SK-N-SH treated with all-trans-retinoic acid at 6 μM for 48 hours (cell line): ENCODE data around the gene MDC1.
"Not testable (repeated sequence)": the region's sequence is repeated elsewhere in the genome, so short reads cannot be mapped to it uniquely, and the experiment has no call there.

ENCODE experiments used
- BACH2 ChIP-seq: fragments of 250-450 bp; sonication (Bioruptor Pico); IDR thresholded peaks from 2 replicates; pipeline ENCODE4 v1.9.0; 2021; ENCODE audit warnings: mild to moderate bottlenecking, borderline replicate concordance
- CREB5 ChIP-seq: fragments of 250-450 bp; sonication (Bioruptor Pico); IDR thresholded peaks from 2 replicates; pipeline ENCODE4 v1.5.1; 2020; ENCODE audit warnings: low read depth, mild to moderate bottlenecking, moderate library complexity
- PATZ1 ChIP-seq: fragments of 250-450 bp; sonication (Bioruptor Pico); IDR thresholded peaks from 2 replicates; pipeline ENCODE4 v1.8.0; 2020; ENCODE audit warnings: mild to moderate bottlenecking, moderate library complexity, borderline replicate concordance
- PPARA ChIP-seq: fragments of 250-450 bp; sonication (Bioruptor Pico); IDR thresholded peaks from 2 replicates; pipeline ENCODE4 v1.5.0; 2020; ENCODE audit warnings: mild to moderate bottlenecking, borderline replicate concordance
- ZC3H10 ChIP-seq: fragments of 250-450 bp; sonication (Bioruptor Pico); IDR thresholded peaks from 2 replicates; pipeline ENCODE4 v1.5.1; 2021; ENCODE audit warnings: mild to moderate bottlenecking, moderate library complexity
- ZNF8 ChIP-seq: fragments of 450-650 bp; formaldehyde crosslinking; IDR thresholded peaks from 2 replicates; pipeline ENCODE4 v1.5.0; 2020; ENCODE audit warnings: mild to moderate bottlenecking, moderate library complexity

- not testable (repeated sequence) for TF ChIP-seq PPARA (CRISPR knock-in tag); CREB5 (CRISPR knock-in tag); ZC3H10; PATZ1 (CRISPR knock-in tag); ZNF8 (CRISPR knock-in tag); BACH2 (CRISPR knock-in tag)
Observed at GRCh38 chr6:30723159-30723842, 6.2 kb upstream of the MDC1 start.
